ENCODE data around the gene MCTS1.

MCTS1 gene

DNA sequence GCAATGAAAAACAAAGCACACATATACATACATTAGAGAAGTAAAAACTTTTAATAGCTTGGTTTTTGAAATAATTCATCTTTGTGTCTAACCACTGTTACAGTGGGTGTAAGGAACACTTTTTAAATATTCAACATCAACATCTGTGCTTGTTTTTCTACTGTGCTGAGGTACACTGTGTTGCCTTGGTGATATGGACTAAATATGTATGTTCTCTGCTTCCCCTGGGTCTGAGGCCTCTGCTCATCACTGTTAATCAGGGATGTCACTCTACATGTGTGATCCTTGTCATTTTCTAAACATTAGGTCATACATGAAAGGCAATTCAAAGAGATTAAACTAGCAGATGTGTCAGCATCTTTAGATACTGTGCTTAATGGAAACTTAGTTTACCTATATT, 10.9 kb downstream of the MCTS1 start:
- Histone ChIP-seq H3K79me2 (ENCODE audit: insufficient read depth, low read depth) (no peaks in the 10 kb centered on the region), H4K20me1 (ENCODE audit: insufficient read depth) (no peaks in the 10 kb centered on the region), H3K4me3 (IDR thresholded peaks at IDR 0.05; ENCODE audit: insufficient read depth, low read depth, low read length) (no peak overlapping the region), H2AFZ (ENCODE audit: low read depth) (no peak overlapping the region), H3K9ac (no peak overlapping the region), H3K4me1 (ENCODE audit: low read depth, poor library complexity, severe bottlenecking) (no peaks in the 10 kb centered on the region), H3K4me2 (no peak overlapping the region), H3K27me3 (ENCODE audit: insufficient read depth, low read depth) (no peaks in the 10 kb centered on the region), H3K27ac (no peak overlapping the region), H3K36me3 (ENCODE audit: insufficient read depth) (no peaks in the 10 kb centered on the region)
- TF ChIP-seq, protein P1, sequence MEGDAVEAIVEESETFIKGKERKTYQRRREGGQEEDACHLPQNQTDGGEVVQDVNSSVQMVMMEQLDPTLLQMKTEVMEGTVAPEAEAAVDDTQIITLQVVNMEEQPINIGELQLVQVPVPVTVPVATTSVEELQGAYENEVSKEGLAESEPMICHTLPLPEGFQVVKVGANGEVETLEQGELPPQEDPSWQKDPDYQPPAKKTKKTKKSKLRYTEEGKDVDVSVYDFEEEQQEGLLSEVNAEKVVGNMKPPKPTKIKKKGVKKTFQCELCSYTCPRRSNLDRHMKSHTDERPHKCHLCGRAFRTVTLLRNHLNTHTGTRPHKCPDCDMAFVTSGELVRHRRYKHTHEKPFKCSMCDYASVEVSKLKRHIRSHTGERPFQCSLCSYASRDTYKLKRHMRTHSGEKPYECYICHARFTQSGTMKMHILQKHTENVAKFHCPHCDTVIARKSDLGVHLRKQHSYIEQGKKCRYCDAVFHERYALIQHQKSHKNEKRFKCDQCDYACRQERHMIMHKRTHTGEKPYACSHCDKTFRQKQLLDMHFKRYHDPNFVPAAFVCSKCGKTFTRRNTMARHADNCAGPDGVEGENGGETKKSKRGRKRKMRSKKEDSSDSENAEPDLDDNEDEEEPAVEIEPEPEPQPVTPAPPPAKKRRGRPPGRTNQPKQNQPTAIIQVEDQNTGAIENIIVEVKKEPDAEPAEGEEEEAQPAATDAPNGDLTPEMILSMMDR (conservative IDR thresholded peaks at IDR 0.05; ENCODE audit: low read depth, low read length): no peak

DNA sequence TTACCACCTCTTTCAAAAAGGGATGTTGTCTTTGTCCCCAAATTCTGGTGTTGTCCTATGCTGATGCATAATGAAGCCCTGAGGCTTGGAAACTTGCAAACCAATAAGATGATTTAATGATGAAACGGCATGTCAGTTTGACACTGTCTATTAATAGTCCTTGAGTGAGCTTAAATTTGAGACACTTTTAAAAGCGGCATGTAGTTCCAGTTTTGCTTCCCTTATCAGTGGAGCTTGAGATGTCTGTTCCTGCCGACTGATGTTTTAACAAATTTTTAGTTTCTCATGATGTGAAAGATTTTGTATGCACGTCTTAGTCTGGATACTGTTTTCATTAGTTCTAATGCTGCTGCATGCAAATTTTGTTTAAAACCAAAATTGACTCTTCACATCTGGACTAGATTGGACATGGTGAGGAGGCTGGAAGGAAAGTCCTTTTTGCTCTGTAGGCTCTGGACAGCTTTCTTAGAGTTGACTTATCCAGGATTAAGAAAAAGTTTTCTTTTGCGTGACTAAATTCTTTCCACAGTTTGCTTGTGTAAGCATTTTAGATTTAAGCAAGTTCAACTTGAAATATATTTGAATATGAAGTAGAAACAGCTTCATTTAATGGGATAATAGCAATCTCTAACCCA, 14.2 kb downstream of the MCTS1 start:
- H3K4me3 ChIP-seq (IDR thresholded peaks at IDR 0.05; ENCODE audit: insufficient read depth, low read depth, low read length): no peak overlapping the region
- TF ChIP-seq, protein P1 (conservative IDR thresholded peaks at IDR 0.05; ENCODE audit: low read depth, low read length): no peak
- H3K27ac ChIP-seq: no peak overlapping the region
- no peaks in the 10 kb centered on the region for H3K27me3 ChIP-seq (ENCODE audit: insufficient read depth, low read depth)
- no peaks in the 10 kb centered on the region for H4K20me1 ChIP-seq (ENCODE audit: insufficient read depth)
- H3K36me3 ChIP-seq (ENCODE audit: insufficient read depth): no peaks in the 10 kb centered on the region
- no peak overlapping the region for H3K9ac ChIP-seq
- H2AFZ ChIP-seq (ENCODE audit: low read depth): no peak overlapping the region
- H3K4me2 ChIP-seq: no peak overlapping the region
- H3K79me2 ChIP-seq (ENCODE audit: insufficient read depth, low read depth): no peaks in the 10 kb centered on the region
- no peaks in the 10 kb centered on the region for H3K4me1 ChIP-seq (ENCODE audit: low read depth, poor library complexity, severe bottlenecking)

DNA sequence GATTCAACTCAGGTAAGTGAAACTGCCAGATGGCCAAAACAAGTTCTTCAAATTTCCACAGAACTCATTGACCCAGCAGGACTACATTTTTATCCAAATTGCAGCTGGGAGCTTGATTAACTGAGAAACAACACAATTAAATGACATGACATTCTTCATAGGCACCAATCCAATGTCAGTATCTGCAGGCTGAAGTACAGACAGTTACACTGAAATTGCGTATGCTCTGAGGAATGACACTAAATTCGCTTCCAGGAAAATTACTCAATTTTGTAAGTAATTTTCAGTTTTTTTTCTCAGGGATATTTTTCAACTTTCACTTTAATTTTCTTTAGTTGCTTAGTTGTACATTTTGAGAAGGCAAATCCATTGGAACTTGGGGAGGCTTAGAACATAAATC, 21.5 kb downstream of the MCTS1 start:
- H3K36me3 ChIP-seq (ENCODE audit: insufficient read depth): no peaks in the 10 kb centered on the region
- no peak overlapping the region for H3K9ac ChIP-seq
- peaks cover 15% of the 10 kb centered on the region for H3K79me2 ChIP-seq (ENCODE audit: insufficient read depth, low read depth)
- no peak overlapping the region for H3K4me2 ChIP-seq
- TF ChIP-seq, protein P1 (conservative IDR thresholded peaks at IDR 0.05; ENCODE audit: low read depth, low read length): no peak
- H2AFZ ChIP-seq (ENCODE audit: low read depth): no peak overlapping the region
- H3K4me3 ChIP-seq (IDR thresholded peaks at IDR 0.05; ENCODE audit: insufficient read depth, low read depth, low read length): no peak overlapping the region
- no peaks in the 10 kb centered on the region for H4K20me1 ChIP-seq (ENCODE audit: insufficient read depth)
- H3K27ac ChIP-seq: no peak overlapping the region
- H3K27me3 ChIP-seq (ENCODE audit: insufficient read depth, low read depth): no peaks in the 10 kb centered on the region
- peaks cover 16% of the 10 kb centered on the region for H3K4me1 ChIP-seq (ENCODE audit: low read depth, poor library complexity, severe bottlenecking)

DNA sequence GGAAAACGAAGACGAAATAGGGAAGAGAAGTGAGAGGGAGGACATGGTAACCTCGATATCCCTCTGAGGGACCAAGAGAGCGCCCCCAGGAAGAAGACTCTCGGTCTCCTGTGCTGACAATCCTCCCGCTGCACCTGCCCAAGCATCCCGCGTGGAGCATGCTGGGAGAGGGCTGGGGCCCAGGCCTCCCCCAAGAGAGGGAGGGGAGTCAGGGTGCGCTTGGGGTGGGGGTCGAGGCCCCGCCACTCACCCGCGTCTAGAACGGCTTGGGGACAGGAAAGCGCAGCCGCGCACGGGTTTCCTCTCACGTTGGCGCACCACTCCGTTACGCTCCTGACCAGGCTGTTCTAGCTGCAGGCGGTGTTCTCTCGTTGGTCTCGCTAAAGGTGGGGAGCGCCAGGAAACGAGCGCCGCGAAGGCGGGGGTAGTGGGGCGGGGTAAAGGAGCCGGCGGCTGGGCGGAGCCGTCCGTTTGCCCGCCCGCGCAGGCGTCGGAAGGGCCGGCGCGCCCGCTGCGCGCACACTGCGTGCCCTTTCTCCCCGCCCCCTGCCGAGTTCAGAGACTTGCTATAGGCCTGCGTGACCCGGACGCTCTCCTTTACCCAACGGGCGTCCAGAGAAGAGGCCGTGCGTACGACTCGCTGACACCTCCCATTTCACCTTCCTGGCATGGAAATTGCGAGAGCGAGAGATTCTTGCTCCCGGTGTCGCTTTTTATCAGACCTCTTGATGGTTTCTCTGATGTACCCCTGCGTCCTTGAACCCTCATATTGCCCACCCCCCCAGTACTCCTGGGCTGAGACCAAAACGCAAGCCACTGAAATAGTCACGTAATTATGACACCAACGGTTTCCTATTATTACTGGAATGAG, 26.0 kb downstream of the MCTS1 start, which contains the start of gene C1GALT1C1:
C1GALT1C1 (minus strand) TSS at position 388 of the 871 bp plus-strand sequence. CDS start 2,888 bp downstream, outside the sequence.
- H3K9ac ChIP-seq: peak within 1 kb of the TSS; percentile 73; the same call in 1 of the 2 replicates
- no peaks in the 10 kb centered on the region for H4K20me1 ChIP-seq (ENCODE audit: insufficient read depth)
- H3K36me3 ChIP-seq (ENCODE audit: insufficient read depth): no peaks in the 10 kb centered on the region
- H3K4me1 ChIP-seq (ENCODE audit: low read depth, poor library complexity, severe bottlenecking): peaks cover 20% of the 10 kb centered on the region
- no peak within 1 kb of the TSS for H3K4me3 ChIP-seq (IDR thresholded peaks at IDR 0.05; ENCODE audit: insufficient read depth, low read depth, low read length)
- H3K27ac ChIP-seq: peak within 1 kb of the TSS; percentile 76
- TF ChIP-seq, protein P1 (conservative IDR thresholded peaks at IDR 0.05; ENCODE audit: low read depth, low read length): no peak
- no peaks in the 10 kb centered on the region for H3K27me3 ChIP-seq (ENCODE audit: insufficient read depth, low read depth)
- peaks cover 15% of the 10 kb centered on the region for H3K79me2 ChIP-seq (ENCODE audit: insufficient read depth, low read depth)
- H2AFZ ChIP-seq (ENCODE audit: low read depth): peak within 1 kb of the TSS; percentile 83
- H3K4me2 ChIP-seq: peak within 1 kb of the TSS; percentile 69

All from KMS-11 (cell line).